Testis (tissue), 2 donors: ENCODE data around the gene RAB17.

ENCODE experiments used
- POLR2A ChIP-seq: fragments of 450-650 bp; IDR thresholded peaks from one replicate; pipeline ENCODE4 v1.6.1; 2017; ENCODE audit warnings: antibody characterized with exemption, mild to moderate bottlenecking, moderate library complexity
- TF ChIP-seq, protein P1 (sequence below), 3 experiments: fragments of 450-650 bp in 2 of 3; fragments of 200-600 bp in 1 of 3; sonication (generic) in 1 of 3; IDR thresholded peaks; one replicate each; pipeline ENCODE4 v1.5.1; 2016 to 2019; ENCODE audit warnings: antibody characterized with exemption in 3 of 3, mild to moderate bottlenecking in 2 of 3, moderate library complexity in 1 of 3

GRCh38 chr2:237604391-237604790 lies 13.9 kb upstream of the RAB17 start:
- TF ChIP-seq, protein P1, sequence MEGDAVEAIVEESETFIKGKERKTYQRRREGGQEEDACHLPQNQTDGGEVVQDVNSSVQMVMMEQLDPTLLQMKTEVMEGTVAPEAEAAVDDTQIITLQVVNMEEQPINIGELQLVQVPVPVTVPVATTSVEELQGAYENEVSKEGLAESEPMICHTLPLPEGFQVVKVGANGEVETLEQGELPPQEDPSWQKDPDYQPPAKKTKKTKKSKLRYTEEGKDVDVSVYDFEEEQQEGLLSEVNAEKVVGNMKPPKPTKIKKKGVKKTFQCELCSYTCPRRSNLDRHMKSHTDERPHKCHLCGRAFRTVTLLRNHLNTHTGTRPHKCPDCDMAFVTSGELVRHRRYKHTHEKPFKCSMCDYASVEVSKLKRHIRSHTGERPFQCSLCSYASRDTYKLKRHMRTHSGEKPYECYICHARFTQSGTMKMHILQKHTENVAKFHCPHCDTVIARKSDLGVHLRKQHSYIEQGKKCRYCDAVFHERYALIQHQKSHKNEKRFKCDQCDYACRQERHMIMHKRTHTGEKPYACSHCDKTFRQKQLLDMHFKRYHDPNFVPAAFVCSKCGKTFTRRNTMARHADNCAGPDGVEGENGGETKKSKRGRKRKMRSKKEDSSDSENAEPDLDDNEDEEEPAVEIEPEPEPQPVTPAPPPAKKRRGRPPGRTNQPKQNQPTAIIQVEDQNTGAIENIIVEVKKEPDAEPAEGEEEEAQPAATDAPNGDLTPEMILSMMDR (IDR thresholded peaks at IDR 0.05): no peak
- no peak for TF ChIP-seq POLR2A
